Endothelial cell of umbilical vein (primary cell): ENCODE data around the gene ANKRD33.

Experiments used
- CTCF ChIP-seq, 2 donors: IDR thresholded peaks; 1 replicate in 1 of 2; 2 replicates in 1 of 2; pipeline ENCODE4 v1.5.1; 2011; ENCODE audit warnings: low read length in 2 of 2, mild to moderate bottlenecking in 2 of 2, moderate library complexity in 2 of 2, control low read depth in 1 of 2, inconsistent platforms in 1 of 2, low read depth in 1 of 2; ENCODE audit not compliant: insufficient read depth in 1 of 2; ENCODE audit errors: extremely low read depth in 1 of 2
- EZH2 ChIP-seq: IDR thresholded peaks from 2 replicates; pipeline ENCODE4 v1.6.1; 2012; ENCODE audit warnings: borderline replicate concordance, low read depth, mild to moderate bottlenecking, moderate library complexity, low read length, inconsistent platforms; ENCODE audit not compliant: severe bottlenecking
- GATA2 ChIP-seq: IDR thresholded peaks from 2 replicates; pipeline ENCODE4 v1.7.0; 2011; ENCODE audit warnings: low read depth, mild to moderate bottlenecking, moderate library complexity, mixed read lengths, low read length; ENCODE audit not compliant: insufficient read length, insufficient read depth
- JUN ChIP-seq: IDR thresholded peaks from 2 replicates; pipeline ENCODE4 v1.6.1; 2011; ENCODE audit warnings: borderline replicate concordance, low read depth; ENCODE audit not compliant: insufficient read length, insufficient read depth
- MYC ChIP-seq: IDR thresholded peaks from one replicate; pipeline ENCODE4 v1.6.1; 2011; ENCODE audit warnings: mild to moderate bottlenecking, low read depth, low read length
- POLR2A ChIP-seq: IDR thresholded peaks from 2 replicates; pipeline ENCODE4 v1.6.1; 2012; ENCODE audit warnings: low read depth, mild to moderate bottlenecking, control low read depth, low read length
- POLR2AphosphoS5 ChIP-seq: IDR thresholded peaks from 2 replicates; pipeline ENCODE4 v1.6.1; 2012; ENCODE audit warnings: low read depth, mild to moderate bottlenecking, control low read depth, low read length, moderate library complexity; ENCODE audit not compliant: insufficient read depth

- no peak for TF ChIP-seq CTCF (IDR thresholded peaks at IDR 0.05; ENCODE audit: extremely low read depth in 1 of 2, insufficient read depth in 1 of 2, low read depth in 1 of 2, low read length in 2 of 2)
- no peak for TF ChIP-seq POLR2A
- no peak for TF ChIP-seq POLR2AphosphoS5
- no peak for TF ChIP-seq EZH2
- no peak for TF ChIP-seq MYC
- TF ChIP-seq JUN: no peak
- TF ChIP-seq GATA2: no peak
Observed at GRCh38 chr12:51941011-51941581, 53.2 kb downstream of the ANKRD33 start.
